Activated B cell treated with CpG ODN at 0.5 μM for 24 hours (primary cell): ENCODE data around the gene CADM4. TPM values are rescaled to one million over a fixed set of nuclear protein-coding genes. Genes with fewer than 3 reads are reported as not detected.

Experiments used
- ATAC-seq: fragments of 200-7000 bp; cut with Tn5 transposase; one replicate; pipeline ENCODE4 v1.10.0; 2021; ENCODE audit warnings: low read depth, mild to moderate bottlenecking, moderate library complexity
- CTCF ChIA-PET: fragments of 350-600 bp; sonication (Branson Sonifier 250); formaldehyde crosslinking; loops from one replicate; lab custom pipeline; 2021; ENCODE audit warnings: antibody characterized with exemption; lab: Charles Lee
- POLR2A ChIA-PET: fragments of 350-600 bp; sonication (Branson Sonifier 250); formaldehyde crosslinking; loops from one replicate; lab custom pipeline; 2021; ENCODE audit warnings: antibody characterized with exemption; lab: Charles Lee
- DNase-seq: peaks from one replicate; pipeline ENCODE4 v3.0.0; 2022
- H3K27ac Mint-ChIP-seq: one replicate; pipeline ENCODE4 v1.8.0; 2020; ENCODE audit warnings: mixed read lengths
- H3K27me3 Mint-ChIP-seq: one replicate; pipeline ENCODE4 v1.8.0; 2021; ENCODE audit warnings: mixed read lengths
- H3K36me3 Mint-ChIP-seq: one replicate; pipeline ENCODE4 v1.8.0; 2021; ENCODE audit warnings: low read depth, mixed read lengths
- H3K4me1 Mint-ChIP-seq: one replicate; pipeline ENCODE4 v1.8.0; 2021; ENCODE audit warnings: mixed read lengths
- H3K4me3 Mint-ChIP-seq: one replicate; pipeline ENCODE4 v1.8.0; 2020; ENCODE audit warnings: mild to moderate bottlenecking, mixed read lengths
- H3K9me3 Mint-ChIP-seq: one replicate; pipeline ENCODE4 v1.8.0; 2020; ENCODE audit warnings: mixed read lengths
- intact Hi-C: fragments of 100-400 bp; cut with micrococcal nuclease; formaldehyde crosslinking; loops from one replicate; pipeline ENCODE4 v1.15.1; 2024
- total RNA-seq: library from RNA; stranded (reverse); gene quantifications from 2 replicates; pipeline ENCODE4 v1.2.3, GENCODE V29; 2022
- TF ChIP-seq, protein P1 (sequence below): fragments of 200-600 bp; IDR thresholded peaks from one replicate; pipeline ENCODE4 v1.8.0; 2022; ENCODE audit warnings: antibody characterized with exemption, mild to moderate bottlenecking

CADM4 gene
- total RNA-seq, 1 donor from 2014 or later, result not detected

DNA sequence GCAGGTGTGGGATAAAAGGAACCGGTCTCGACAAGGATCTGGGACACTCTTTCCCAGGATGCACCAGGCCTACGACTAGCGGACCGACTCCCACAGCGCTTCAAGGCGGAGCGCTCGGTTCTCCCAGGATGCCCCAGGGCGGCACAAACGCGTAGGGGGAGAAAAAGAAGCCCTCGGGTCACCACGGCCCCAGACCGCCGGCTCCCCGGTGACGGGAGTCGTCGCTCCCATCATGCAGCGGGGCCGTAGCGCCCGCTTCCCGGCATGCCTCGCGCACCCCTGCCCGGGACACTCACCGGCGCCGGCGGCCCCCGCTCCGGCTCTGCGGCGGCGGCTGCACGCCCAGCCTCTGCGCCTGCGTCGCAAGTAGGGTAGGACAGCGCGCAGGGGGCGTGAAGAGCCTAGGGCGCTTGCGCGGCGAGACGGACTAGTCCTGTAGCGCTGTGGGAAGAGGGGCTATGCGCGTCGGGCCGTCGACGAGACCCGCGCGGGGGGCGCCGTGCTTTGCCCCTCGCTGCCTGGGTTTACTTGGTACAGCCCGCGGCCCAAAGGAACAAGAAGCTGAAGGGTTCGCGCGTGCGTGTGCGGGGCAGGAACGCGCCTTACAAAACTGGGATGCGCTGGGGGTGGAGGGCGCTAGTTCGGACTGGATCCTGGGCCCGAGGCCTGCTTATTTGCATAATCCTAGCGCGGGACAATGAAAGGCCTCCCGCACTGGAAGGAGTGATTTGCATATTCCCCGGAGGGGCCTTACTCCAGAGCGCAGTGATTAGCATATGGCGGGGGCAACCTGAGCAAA is 20.2 kb downstream of the CADM4 start, which contains the start of gene ZNF428:
Gene ZNF428, minus strand, starts transcription at position 368 of the 799 bp plus-strand sequence. CDS start 5,325 bp downstream, outside the sequence.
- ATAC-seq (peak; percentile 87), DNase-seq (peak; percentile 83)
- Mint-ChIP-seq H3K27me3 (no peaks in the 10 kb centered on the region), H3K4me3 (peak within 1 kb of the TSS; percentile 94), H3K9me3 (no peaks in the 10 kb centered on the region), H3K36me3 (peaks cover 10% of the 10 kb centered on the region), H3K27ac (peak within 1 kb of the TSS; percentile 96), H3K4me1 (peaks cover 21% of the 10 kb centered on the region)
- intact Hi-C loops, result loop anchor here (1.0 to 2.0 kb wide), 5 partner anchors 23 to 593 kb away; partner anchors contain the start of genes IRGQ, PINLYP, XRCC1 and ZNF227
- TF ChIP-seq, protein P1, sequence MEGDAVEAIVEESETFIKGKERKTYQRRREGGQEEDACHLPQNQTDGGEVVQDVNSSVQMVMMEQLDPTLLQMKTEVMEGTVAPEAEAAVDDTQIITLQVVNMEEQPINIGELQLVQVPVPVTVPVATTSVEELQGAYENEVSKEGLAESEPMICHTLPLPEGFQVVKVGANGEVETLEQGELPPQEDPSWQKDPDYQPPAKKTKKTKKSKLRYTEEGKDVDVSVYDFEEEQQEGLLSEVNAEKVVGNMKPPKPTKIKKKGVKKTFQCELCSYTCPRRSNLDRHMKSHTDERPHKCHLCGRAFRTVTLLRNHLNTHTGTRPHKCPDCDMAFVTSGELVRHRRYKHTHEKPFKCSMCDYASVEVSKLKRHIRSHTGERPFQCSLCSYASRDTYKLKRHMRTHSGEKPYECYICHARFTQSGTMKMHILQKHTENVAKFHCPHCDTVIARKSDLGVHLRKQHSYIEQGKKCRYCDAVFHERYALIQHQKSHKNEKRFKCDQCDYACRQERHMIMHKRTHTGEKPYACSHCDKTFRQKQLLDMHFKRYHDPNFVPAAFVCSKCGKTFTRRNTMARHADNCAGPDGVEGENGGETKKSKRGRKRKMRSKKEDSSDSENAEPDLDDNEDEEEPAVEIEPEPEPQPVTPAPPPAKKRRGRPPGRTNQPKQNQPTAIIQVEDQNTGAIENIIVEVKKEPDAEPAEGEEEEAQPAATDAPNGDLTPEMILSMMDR, result no peak
- POLR2A ChIA-PET, result interaction anchor here (0.7 to 1.7 kb wide), 5 partner anchors 15 to 135 kb away, joined by 3 to 7 read pairs (median 6); partner anchors contain the start of genes SMG9 and ZNF576
- CTCF ChIA-PET, result no interaction called here

- DNase-seq, result no peak
- Mint-ChIP-seq H3K27me3 (no peaks in the 10 kb centered on the region), H3K36me3 (peaks cover 15% of the 10 kb centered on the region), H3K27ac (peak overlapping the region; percentile 96), H3K4me3 (peak overlapping the region; percentile 94), H3K4me1 (peaks cover 17% of the 10 kb centered on the region), H3K9me3 (no peaks in the 10 kb centered on the region)
- ChIA-PET POLR2A (interaction anchor here (0.7 kb wide), 1 partner anchor 19 kb away, joined by 7 read pairs; no protein-coding TSS in a partner anchor), CTCF (no interaction called here)
- ATAC-seq, result peak; percentile 29
- intact Hi-C loops, result loop anchor here (1.0 to 2.0 kb wide), 5 partner anchors 23 to 594 kb away; partner anchors contain the start of genes IRGQ, PINLYP, XRCC1 and ZNF227
- TF ChIP-seq, protein P1, result no peak
Observed at GRCh38 chr19:43618921-43619261, 20.8 kb downstream of the CADM4 start.

DNA sequence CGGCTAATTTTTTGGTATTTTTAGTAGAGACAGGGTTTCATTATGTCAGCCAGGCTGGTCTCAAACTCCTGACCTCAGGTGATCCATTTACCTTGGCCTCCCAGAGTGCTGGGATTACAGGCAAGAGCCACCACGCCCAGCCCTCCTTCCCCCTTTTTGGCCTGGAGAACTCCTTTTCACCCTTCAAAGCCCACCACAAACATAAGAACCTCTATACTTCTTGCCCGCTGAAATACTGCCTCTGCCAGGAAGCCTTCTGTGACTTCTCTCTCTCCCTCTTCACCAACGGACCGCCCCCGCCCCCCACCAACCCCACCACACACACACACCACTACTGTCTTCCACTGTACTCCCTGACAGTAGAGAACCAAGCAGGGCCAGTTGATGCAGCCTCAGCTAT is 22.7 kb downstream of the CADM4 start:
- Mint-ChIP-seq H3K27me3 (no peaks in the 10 kb centered on the region), H3K4me1 (peaks cover 17% of the 10 kb centered on the region), H3K9me3 (no peaks in the 10 kb centered on the region), H3K36me3 (peaks cover 34% of the 10 kb centered on the region), H3K4me3 (no peak overlapping the region), H3K27ac (no peak overlapping the region)
- intact Hi-C loops, result no loop called here
- POLR2A ChIA-PET, result interaction anchor here (0.6 kb wide), 1 partner anchor 97 kb away, joined by 6 read pairs; no protein-coding TSS in a partner anchor
- TF ChIP-seq, protein P1, result no peak
- DNase-seq (no peak), ATAC-seq (no peak)
- CTCF ChIA-PET, result no interaction called here

- DNase-seq (no peak), ATAC-seq (no peak)
- Mint-ChIP-seq H3K27ac (no peak overlapping the region), H3K9me3 (no peaks in the 10 kb centered on the region), H3K4me1 (peaks cover 17% of the 10 kb centered on the region), H3K4me3 (no peak overlapping the region), H3K36me3 (peaks cover 38% of the 10 kb centered on the region), H3K27me3 (no peaks in the 10 kb centered on the region)
- ChIA-PET POLR2A (interaction anchor here (0.5 to 0.7 kb wide), 2 partner anchors 142 to 177 kb away, joined by 3 read pairs; no protein-coding TSS in a partner anchor), CTCF (no interaction called here)
- TF ChIP-seq, protein P1, result no peak
- intact Hi-C loops, result no loop called here
Observed at GRCh38 chr19:43616306-43616705, 23.3 kb downstream of the CADM4 start.

DNA sequence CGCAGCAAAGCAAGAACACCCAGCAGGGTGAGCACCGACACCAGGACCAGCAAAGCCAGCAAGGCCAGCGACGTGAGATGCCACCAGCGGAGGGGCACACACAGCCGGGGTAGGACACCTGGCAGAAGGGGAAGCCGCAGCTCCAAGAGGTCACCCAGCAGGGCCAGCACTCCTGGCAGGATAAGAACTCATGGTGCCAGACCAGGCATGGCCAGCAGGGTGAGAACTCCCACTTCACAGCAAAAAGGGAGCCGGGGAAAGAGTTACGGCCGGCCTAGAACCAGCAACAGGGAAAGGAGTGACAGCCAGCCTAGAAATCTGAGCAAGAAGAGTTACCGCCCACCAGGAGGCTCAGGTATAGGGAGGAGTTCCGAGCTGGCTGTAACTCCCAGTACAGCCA is 27.3 kb downstream of the CADM4 start:
- Mint-ChIP-seq H3K4me1 (peaks cover 4% of the 10 kb centered on the region), H3K27ac (no peak overlapping the region), H3K9me3 (no peaks in the 10 kb centered on the region), H3K4me3 (no peak overlapping the region), H3K36me3 (peaks cover 34% of the 10 kb centered on the region), H3K27me3 (no peaks in the 10 kb centered on the region)
- ATAC-seq, result no peak
- intact Hi-C loops, result no loop called here
- POLR2A ChIA-PET, result no interaction called here
- CTCF ChIA-PET, result no interaction called here
- TF ChIP-seq, protein P1, result no peak
- DNase-seq, result no peak
